ENCODE measurements around the gene EBLN1. TPM values are rescaled to one million over a fixed set of nuclear protein-coding genes. Genes with fewer than 3 reads are reported as not detected.

The EBLN1 gene
- total RNA-seq, 1 experiment from 2014 or later: not detected

DNA sequence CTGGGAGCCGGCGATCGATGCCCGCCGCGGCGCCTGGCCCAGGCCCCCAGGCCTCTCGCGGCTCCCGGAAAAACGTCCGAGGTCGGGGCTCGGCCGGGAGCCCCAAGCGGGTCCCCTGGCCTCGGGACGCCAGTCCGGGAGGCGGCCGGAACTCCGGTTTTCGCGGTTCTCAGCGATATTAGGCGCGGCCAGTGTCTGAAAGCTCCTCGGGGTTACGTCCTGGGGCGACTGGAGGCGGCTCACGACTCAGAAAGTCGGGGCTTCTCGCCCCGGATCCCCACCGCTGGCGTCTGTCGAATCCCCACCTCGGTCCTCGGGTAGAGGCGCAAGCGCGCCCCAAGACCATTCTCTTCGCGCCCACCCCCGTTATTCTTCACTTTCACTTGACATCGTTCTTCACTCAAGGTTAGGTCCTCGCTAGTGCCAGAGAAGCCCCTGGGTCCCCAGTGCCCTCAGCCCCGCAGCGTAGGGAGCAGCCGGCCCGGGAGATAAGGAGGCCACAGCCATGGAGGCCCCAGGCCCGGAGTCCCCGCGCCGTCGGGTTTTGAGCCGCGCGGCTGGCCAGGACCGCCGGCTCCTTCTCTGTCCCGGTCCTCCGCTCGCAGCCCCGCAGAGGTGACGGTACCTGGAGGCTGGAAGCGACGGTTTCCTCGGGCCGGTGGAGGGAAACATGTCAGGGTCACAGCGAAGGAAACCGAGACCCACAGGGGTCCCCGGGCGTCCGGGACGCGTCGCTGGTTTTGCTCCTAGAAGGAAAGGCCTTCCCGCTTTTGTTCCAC, 35.2 kb upstream of the EBLN1 start:
- TF ChIP-seq, protein P1, sequence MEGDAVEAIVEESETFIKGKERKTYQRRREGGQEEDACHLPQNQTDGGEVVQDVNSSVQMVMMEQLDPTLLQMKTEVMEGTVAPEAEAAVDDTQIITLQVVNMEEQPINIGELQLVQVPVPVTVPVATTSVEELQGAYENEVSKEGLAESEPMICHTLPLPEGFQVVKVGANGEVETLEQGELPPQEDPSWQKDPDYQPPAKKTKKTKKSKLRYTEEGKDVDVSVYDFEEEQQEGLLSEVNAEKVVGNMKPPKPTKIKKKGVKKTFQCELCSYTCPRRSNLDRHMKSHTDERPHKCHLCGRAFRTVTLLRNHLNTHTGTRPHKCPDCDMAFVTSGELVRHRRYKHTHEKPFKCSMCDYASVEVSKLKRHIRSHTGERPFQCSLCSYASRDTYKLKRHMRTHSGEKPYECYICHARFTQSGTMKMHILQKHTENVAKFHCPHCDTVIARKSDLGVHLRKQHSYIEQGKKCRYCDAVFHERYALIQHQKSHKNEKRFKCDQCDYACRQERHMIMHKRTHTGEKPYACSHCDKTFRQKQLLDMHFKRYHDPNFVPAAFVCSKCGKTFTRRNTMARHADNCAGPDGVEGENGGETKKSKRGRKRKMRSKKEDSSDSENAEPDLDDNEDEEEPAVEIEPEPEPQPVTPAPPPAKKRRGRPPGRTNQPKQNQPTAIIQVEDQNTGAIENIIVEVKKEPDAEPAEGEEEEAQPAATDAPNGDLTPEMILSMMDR (conservative IDR thresholded peaks at IDR 0.05): no peak
- no peak overlapping the region for H3K56ac ChIP-seq (ENCODE audit: insufficient read length, low read depth, low read length)
- no peak overlapping the region for H4K91ac ChIP-seq (ENCODE audit: insufficient read length, low read depth, low read length)
- H4K5ac ChIP-seq (ENCODE audit: insufficient read length, low read depth, low read length): no peak overlapping the region
- H3K9me3 ChIP-seq (ENCODE audit: control insufficient read depth, low read depth, low read length): no peaks in the 10 kb centered on the region
- peaks cover 6 to 15% of the 10 kb centered on the region in 2 experiments; a peak in 3 of 4 replicates for H3K4me1 Mint-ChIP-seq
- no peak overlapping the region for H4K8ac ChIP-seq (replicated peaks; ENCODE audit: insufficient read length, low read depth, low read length)
- H3K27ac ChIP-seq (ENCODE audit: insufficient read length, low read depth, low read length): no peak overlapping the region
- WGBS (ENCODE audit: extremely low coverage, insufficient read length, low lambda C conversion rate): no CpG with 5 or more reads among the region's 80 CpGs
- H2BK15ac ChIP-seq (ENCODE audit: low read depth, low read length): no peak overlapping the region
- DNase-seq: peak; percentile 51
- H2BK20ac ChIP-seq (ENCODE audit: low read depth, low read length, poor library complexity, severe bottlenecking): no peak overlapping the region
- H3K79me2 ChIP-seq (ENCODE audit: insufficient read depth, low read length): no peaks in the 10 kb centered on the region
- no peak overlapping the region for H3K14ac ChIP-seq (ENCODE audit: insufficient read depth, low read length)
- H3K23ac ChIP-seq (ENCODE audit: insufficient read length, low read depth, low read length): no peak overlapping the region
- no peaks in the 10 kb centered on the region for H3K79me1 ChIP-seq (ENCODE audit: insufficient read depth, low read depth, low read length, poor library complexity, severe bottlenecking)
- H2BK120ac ChIP-seq (ENCODE audit: low read depth, low read length, poor library complexity, severe bottlenecking): no peak overlapping the region
- no peak overlapping the region for H3K4ac ChIP-seq (ENCODE audit: low read depth, low read length)
- no peak overlapping the region for H2BK12ac ChIP-seq (ENCODE audit: insufficient read length, low read depth, low read length)
- no peak overlapping the region for H3T11ph ChIP-seq (ENCODE audit: low read length)
- peak overlapping the region; percentile 21 for H3K18ac ChIP-seq (ENCODE audit: insufficient read length, low read depth, low read length)
- H3K9ac ChIP-seq (ENCODE audit: extremely low read depth, insufficient read length, low read length): no peak overlapping the region
- peaks cover 32% of the 10 kb centered on the region; the same call in 1 of the 2 replicates for H3K27me3 ChIP-seq (ENCODE audit: insufficient read depth, low read length)
- no peak overlapping the region for H3K27ac Mint-ChIP-seq
- peak overlapping the region; percentile 98 for H3K4me2 ChIP-seq (ENCODE audit: insufficient read depth, insufficient read length, low read length)
- peaks cover 12% of the 10 kb centered on the region for H3K23me2 ChIP-seq (ENCODE audit: insufficient read length, low read depth, low read length, poor library complexity, severe bottlenecking)
- H3K36me3 Mint-ChIP-seq (ENCODE audit: insufficient read depth in 1 of 3, low read depth in 3 of 3): no peaks in the 10 kb centered on the region
- peaks cover 0 to 3% of the 10 kb centered on the region in 2 experiments; a peak in 1 of 5 replicates for H3K9me3 Mint-ChIP-seq
- H3K4me3 Mint-ChIP-seq: peak overlapping the region; percentile 60 to 84
- H3K4me1 ChIP-seq (ENCODE audit: insufficient read depth, low read length): no peaks in the 10 kb centered on the region
- H2BK5ac ChIP-seq (ENCODE audit: insufficient read length, low read length): no peak overlapping the region
- peaks cover 94% of the 10 kb centered on the region for H3K27me3 Mint-ChIP-seq (ENCODE audit: low read depth)
- no peaks in the 10 kb centered on the region for H4K20me1 ChIP-seq (ENCODE audit: control insufficient read depth, insufficient read depth, insufficient read length)
- no peak overlapping the region for H2AFZ ChIP-seq (ENCODE audit: low read length)
- no peak overlapping the region for H2AK5ac ChIP-seq (ENCODE audit: insufficient read length, low read length)

Measured in H9 (cell line).